Spinal cord (tissue), 10 donors: ENCODE data around the gene FRMD5. TPM values are rescaled to one million over a fixed set of nuclear protein-coding genes. Genes with fewer than 3 reads are reported as not detected.

Experiments used
- DNase-seq, 6 donors: peaks; one replicate each; pipeline versions ENCODE4 v3.0.0 to v3.0.0-alpha.2; 2013 to 2015; ENCODE audit warnings: low spot score in 6 of 6, low read depth in 4 of 6
- H3K27ac ChIP-seq: one replicate; pipeline ENCODE4 v1.5.1; 2013; ENCODE audit warnings: low read depth, low read length, control low read depth
- H3K27me3 ChIP-seq: one replicate; pipeline ENCODE4 v1.6.1; 2013; ENCODE audit warnings: low read length; ENCODE audit not compliant: control insufficient read depth, insufficient read depth
- H3K36me3 ChIP-seq: one replicate; pipeline ENCODE4 v1.6.1; 2013; ENCODE audit warnings: low read length; ENCODE audit not compliant: control insufficient read depth, insufficient read depth
- H3K4me1 ChIP-seq: one replicate; pipeline ENCODE4 v1.6.1; 2013; ENCODE audit warnings: low read length; ENCODE audit not compliant: control insufficient read depth, insufficient read depth
- H3K4me3 ChIP-seq: one replicate; pipeline ENCODE4 v1.5.1; 2013; ENCODE audit warnings: low read depth, low read length, control low read depth
- H3K9me3 ChIP-seq: one replicate; pipeline ENCODE4 v1.6.1; 2013; ENCODE audit warnings: low read length; ENCODE audit not compliant: control insufficient read depth, insufficient read depth
- WGBS: methylation state at CpG from one replicate; pipeline ENCODE4 v1.1.5; 2013; ENCODE audit warnings: missing lambda C conversion rate; ENCODE audit not compliant: insufficient coverage; 5-methylcytosine and 5-hydroxymethylcytosine counted together
- polyA plus RNA-seq, 2 donors: library from polyadenylated mRNA; unstranded; fragments of 120-200 nt; gene quantifications; one replicate each; pipeline ENCODE4 v1.2.1, GENCODE V29; 2013; ENCODE audit not compliant: insufficient read length in 2 of 2
- total RNA-seq, 2 donors: library from RNA; depleted of rRNA in 1 of 2; stranded (reverse); fragments of 120-200 nt in 1 of 2; fragments of >200 nt in 1 of 2; gene quantifications; one replicate each; pipeline versions ENCODE4 v1.2.3 to v1.2.4, GENCODE V29; 2013 to 2014
- donor health status: healthy.

The FRMD5 gene
- total and polyA plus RNA-seq, 4 donors: 8.9 to 25.9 (median 20.2) TPM

DNA sequence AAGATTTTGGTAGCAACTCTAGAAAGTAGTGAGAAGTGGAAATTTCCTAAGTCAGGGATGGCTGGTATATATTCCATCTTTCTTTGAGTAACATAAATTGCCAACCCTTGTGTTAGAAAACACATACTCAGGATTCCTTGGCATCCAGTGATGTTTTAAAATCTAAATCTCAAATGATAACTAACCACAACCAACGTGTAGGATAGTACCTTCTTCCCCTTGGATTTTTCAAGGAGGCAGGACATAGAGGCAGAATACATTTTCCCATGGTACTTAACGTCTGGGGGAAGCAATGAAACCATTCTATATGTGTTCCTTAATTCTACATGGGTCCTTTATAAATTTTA is 274.8 kb downstream of the FRMD5 start:
- H3K36me3 ChIP-seq: peaks cover 6% of the 10 kb centered on the region
- no peaks in the 10 kb centered on the region for H3K4me1 ChIP-seq
- WGBS: no CpG with 5 or more reads among the region's 2 CpGs
- no peak overlapping the region for H3K4me3 ChIP-seq
- DNase-seq: no peak
- H3K27ac ChIP-seq: no peak overlapping the region
- no peaks in the 10 kb centered on the region for H3K9me3 ChIP-seq
- H3K27me3 ChIP-seq: no peaks in the 10 kb centered on the region

DNA sequence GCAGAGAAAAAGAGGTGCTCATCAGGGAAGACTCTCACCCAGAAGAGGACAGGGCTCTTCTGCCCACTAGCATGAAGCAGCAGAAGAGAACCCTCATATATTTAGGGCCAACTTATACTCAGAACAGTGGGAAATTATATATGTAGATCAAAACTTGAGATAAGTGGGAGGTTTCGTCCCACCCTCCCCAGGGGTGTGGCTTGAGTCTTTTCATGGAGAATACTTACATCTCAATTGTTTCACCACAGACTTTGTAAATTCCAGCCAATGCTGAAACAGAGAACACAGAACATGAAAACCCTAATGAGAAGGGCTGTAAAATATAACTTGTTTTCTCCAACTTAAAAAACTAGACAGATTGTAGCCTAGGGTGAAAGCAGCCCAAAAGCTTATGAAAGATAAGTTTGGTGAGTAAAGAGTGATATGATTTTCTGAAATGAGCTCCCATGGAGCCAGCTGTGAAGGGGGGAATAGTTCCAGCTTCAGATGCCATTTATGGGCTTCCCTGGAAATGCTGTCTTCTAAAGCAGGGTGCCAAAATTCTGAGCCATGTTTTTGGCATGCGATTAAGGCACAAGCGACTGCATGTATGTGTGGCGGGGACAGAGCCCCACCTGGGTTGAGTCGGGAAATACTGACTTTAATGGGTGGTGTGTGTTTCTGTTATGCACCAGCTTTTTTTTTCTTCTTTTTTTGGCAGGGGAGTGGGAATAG is 275.4 kb downstream of the FRMD5 start:
- Histone ChIP-seq H3K9me3 (no peaks in the 10 kb centered on the region), H3K36me3 (peaks cover 6% of the 10 kb centered on the region), H3K4me3 (no peak overlapping the region), H3K27me3 (no peaks in the 10 kb centered on the region), H3K27ac (no peak overlapping the region), H3K4me1 (no peaks in the 10 kb centered on the region)
- DNase-seq: peak in 1 of 6 donors; percentile 87
- 79% methylated on average over 4 of the region's 5 CpGs for WGBS

DNA sequence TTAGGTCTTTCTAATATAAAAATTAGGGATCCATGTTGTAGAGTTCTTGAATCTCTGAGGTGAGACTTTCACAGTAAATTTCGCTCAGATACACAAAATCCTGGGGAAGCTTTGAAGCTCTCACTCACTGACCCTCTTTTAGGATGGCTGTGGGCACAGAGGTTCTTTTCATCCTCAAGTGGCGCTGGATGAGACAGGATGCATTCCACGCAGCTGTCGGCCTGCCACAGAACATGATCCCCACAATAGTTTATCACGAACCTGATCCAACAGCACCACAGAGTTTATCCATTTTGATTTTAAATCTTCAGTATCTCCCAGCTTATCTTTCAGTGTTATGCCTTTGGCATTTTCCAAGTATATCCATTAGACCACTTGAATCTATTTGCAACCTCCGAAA is 276.4 kb downstream of the FRMD5 start:
- Histone ChIP-seq H3K4me1 (no peaks in the 10 kb centered on the region), H3K27ac (no peak overlapping the region), H3K9me3 (no peaks in the 10 kb centered on the region), H3K27me3 (no peaks in the 10 kb centered on the region), H3K36me3 (peaks cover 6% of the 10 kb centered on the region), H3K4me3 (no peak overlapping the region)
- 84% methylated on average over 5 of the region's 6 CpGs for WGBS
- DNase-seq: no peak

DNA sequence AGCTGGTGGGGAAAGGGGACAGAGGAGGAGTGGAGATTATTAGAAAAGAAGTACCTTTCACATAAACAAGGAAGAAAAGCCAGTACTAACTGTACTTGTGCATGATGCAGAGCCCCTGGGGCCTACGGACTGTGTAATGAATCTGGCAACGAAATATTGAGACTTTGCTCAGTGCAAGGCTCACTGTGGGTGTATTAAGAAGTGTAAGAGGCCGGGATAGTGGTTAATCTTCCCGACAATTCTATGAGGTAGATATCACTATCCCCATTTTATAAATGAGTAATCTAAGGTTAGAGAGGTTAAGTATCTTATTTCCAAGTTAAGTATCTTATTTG is 278.8 kb downstream of the FRMD5 start:
- Histone ChIP-seq H3K9me3 (no peaks in the 10 kb centered on the region), H3K36me3 (peaks cover 6% of the 10 kb centered on the region), H3K4me1 (peaks cover 3% of the 10 kb centered on the region), H3K27me3 (no peaks in the 10 kb centered on the region), H3K27ac (no peak overlapping the region), H3K4me3 (no peak overlapping the region)
- WGBS: no CpG with 5 or more reads among the region's 4 CpGs
- no peak for DNase-seq

DNA sequence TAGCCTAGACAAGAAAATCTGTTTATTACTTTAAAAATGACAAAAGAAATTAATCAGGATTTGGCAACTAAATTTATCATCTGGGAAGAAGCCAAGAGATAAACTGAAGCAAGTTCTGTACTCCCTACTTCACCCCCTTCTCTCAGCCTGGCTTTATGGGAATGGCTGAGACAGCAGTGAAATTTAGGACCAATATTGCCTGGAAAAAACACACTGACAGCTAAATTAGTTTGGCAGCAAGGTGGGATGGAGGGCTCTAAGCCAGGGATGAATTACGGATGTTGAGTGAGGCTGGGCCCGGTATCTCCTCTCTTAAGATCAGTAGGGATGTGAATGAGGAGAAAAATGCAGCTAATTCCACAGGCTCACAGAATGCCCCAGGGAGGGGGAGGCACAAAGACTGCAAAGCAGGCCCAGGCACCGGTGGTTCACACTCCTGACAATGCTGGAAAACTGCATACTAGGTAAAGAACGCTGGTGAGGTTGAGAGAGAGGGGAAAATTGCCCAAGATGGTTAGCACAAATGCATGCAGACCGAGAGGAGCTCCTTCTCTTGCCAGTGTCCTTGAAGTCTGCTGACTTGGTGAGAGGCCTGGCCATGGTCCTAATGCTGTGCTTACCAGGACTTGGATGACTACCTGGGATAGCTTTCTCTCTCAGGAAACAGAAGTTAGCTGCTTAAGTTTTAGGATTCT is 279.3 kb downstream of the FRMD5 start:
- Histone ChIP-seq H3K4me3 (no peak overlapping the region), H3K27ac (no peak overlapping the region), H3K27me3 (no peaks in the 10 kb centered on the region), H3K4me1 (peaks cover 3% of the 10 kb centered on the region), H3K36me3 (peaks cover 6% of the 10 kb centered on the region), H3K9me3 (no peaks in the 10 kb centered on the region)
- peak in 2 of 6 donors; percentile 43 to 68 for DNase-seq
- WGBS: 57% methylated on average over 5 of the region's 5 CpGs

DNA sequence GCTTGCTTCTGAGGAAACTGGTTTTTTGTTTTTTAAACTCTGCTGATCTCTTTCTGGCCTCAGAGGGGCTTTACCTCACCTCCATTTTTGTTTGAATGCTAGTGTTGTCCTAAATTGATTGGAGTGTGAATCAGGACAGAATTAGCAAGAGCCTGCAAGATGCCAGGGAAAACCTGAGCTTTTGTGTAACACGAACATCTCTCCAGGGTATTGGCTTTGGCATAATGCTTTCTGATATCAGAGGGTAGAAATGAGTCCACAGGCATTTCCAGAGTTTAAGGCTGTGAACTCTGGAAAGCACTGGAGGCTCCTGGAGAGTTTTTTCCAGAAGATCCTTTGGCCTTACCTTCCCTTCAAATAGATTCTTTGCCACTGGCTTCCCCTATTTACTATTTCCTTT is 281.1 kb downstream of the FRMD5 start:
- no peak overlapping the region for H3K27ac ChIP-seq
- 50% methylated on average over 1 of the region's 1 CpG for WGBS
- peaks cover 6% of the 10 kb centered on the region for H3K36me3 ChIP-seq
- H3K4me3 ChIP-seq: no peak overlapping the region
- peaks cover 3% of the 10 kb centered on the region for H3K4me1 ChIP-seq
- H3K27me3 ChIP-seq: no peaks in the 10 kb centered on the region
- no peaks in the 10 kb centered on the region for H3K9me3 ChIP-seq
- DNase-seq: no peak

DNA sequence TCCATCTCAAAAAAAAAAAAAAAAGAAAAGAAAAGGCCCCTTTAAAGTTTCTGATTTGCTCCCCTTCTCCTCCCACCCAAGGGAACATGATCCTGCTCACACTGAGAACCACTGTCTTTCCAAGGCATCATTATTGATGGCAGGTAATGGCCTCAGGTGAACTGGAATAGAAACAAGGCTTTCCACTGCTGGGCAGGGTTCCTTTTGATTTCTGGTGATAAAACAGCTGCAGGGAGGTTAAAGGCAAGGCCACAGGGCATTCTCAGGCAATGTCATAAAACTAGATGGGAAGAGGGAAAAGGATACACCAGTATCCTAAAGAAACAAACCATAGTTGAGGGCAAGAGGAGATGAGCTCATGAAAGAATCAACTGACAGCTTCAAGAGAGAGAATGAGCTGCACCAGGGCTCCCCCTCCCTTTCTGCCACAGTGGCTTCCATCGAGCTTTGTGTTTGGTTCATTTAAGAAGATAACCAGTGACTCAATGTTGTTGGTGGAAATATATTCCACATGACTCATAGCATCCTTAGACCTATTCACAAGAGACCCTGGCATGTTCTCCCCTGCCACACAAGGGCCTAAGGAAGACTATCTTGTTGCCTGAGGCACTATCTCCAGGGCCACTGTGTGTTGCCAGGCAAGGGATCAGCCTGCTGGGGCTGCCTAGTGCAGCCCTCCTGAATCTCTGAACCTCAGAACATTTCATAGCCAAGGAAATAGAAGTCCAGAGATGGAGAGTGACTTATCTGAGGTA is 281.9 kb downstream of the FRMD5 start:
- no CpG with 5 or more reads among the region's 1 CpG for WGBS
- Histone ChIP-seq H3K4me1 (peaks cover 3% of the 10 kb centered on the region), H3K9me3 (no peaks in the 10 kb centered on the region), H3K27me3 (no peaks in the 10 kb centered on the region), H3K36me3 (peaks cover 6% of the 10 kb centered on the region), H3K27ac (no peak overlapping the region), H3K4me3 (no peak overlapping the region)
- DNase-seq: no peak

DNA sequence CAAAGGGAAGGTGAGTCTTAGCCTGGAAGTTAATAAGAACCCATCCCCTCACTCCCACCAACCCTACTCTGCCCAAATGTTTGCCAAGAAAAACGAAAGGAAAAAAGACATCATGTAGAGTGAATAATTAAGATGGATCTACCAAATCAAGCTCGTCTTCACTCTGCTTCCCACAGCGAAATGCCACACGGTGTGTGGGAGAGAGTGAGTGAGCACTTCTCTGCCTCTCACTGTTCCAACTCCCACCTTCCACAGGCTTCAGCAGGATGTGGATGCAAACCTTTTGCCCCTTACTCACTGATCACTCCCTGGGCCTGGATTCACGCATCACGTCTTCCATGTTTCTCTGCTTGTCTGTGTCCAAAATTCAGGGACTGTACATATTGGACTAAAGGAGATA is 282.9 kb downstream of the FRMD5 start:
- no peaks in the 10 kb centered on the region for H3K36me3 ChIP-seq
- no peak overlapping the region for H3K27ac ChIP-seq

DNA sequence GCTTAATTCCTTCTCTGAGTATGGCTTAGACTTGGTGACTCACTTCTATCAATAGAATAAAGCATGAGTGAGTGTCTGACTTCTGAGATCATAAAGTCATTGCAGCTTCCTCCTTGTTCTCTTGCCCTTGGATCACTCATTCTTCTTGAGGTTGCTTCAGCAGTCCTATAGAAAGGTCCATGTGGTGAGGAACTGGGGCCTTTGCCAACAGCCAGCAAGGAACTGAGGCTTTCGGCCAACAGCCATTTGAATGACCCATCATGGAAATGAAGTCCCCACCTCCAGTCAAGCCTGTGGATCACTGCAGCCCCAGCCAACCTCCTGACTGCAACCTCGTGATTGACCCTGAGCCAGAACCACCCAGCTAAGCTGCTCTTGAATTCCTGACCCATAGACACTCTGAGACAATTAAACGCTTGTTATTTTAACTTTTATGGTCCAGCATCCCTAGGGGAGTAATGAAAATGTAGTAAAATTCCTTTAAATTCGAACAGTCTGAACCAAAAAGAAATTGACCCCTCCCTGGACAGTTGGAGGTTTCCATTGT is 283.8 kb downstream of the FRMD5 start:
- H3K4me3 ChIP-seq: no peak overlapping the region
- 33% methylated on average over 1 of the region's 4 CpGs for WGBS
- no peaks in the 10 kb centered on the region for H3K9me3 ChIP-seq
- H3K36me3 ChIP-seq: no peaks in the 10 kb centered on the region
- no peaks in the 10 kb centered on the region for H3K27me3 ChIP-seq
- H3K27ac ChIP-seq: no peak overlapping the region
- peak in 1 of 6 donors; percentile 69 for DNase-seq
- peaks cover 3% of the 10 kb centered on the region for H3K4me1 ChIP-seq

More for the DNA sequence above, 282.9 kb downstream of the FRMD5 start:
- H3K4me1 ChIP-seq: peaks cover 3% of the 10 kb centered on the region
- H3K9me3 ChIP-seq: no peaks in the 10 kb centered on the region
- no CpG with 5 or more reads among the region's 6 CpGs for WGBS
- DNase-seq: no peak
- H3K27me3 ChIP-seq: no peaks in the 10 kb centered on the region
- H3K4me3 ChIP-seq: no peak overlapping the region
